ENCODE measurements around the gene OR2L3.
"Not testable (repeated sequence)": the region's sequence is repeated elsewhere in the genome, so short reads cannot be mapped to it uniquely, and the experiment has no call there.

The OR2L3 gene, protein sequence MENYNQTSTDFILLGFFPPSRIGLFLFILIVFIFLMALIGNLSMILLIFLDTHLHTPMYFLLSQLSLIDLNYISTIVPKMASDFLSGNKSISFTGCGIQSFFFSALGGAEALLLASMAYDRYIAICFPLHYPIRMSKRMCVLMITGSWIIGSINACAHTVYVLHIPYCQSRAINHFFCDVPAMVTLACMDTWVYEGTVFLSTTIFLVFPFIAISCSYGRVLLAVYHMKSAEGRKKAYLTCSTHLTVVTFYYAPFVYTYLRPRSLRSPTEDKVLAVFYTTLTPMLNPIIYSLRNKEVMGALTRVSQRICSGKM
- 0 to 0.18 (median 0) reads per million in 4 experiments for total RNA-seq

DNA sequence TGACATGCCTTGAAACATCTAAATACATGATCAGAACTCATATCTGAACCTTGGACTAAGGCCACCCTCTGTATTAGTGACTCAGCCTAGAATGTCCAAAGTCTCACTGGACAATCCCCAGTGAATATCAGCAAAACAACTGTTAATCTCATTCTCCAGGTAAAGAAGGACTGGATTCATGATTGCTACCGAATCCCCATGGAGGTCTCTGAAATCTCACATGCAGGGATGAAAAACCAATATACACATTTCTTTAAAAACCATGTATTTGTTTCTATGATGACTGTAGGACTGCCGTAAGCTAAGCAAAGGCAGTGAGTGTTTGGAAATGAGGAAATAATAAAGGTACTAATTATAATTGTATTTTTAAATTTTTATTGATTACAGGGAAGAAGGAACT, at the start of gene OR2L3:
Gene OR2L3 (plus strand): TSS at position 301 of the 400 bp plus-strand sequence. CDS start 13,846 bp downstream, outside the sequence.
- no peak for DNase-seq

DNA sequence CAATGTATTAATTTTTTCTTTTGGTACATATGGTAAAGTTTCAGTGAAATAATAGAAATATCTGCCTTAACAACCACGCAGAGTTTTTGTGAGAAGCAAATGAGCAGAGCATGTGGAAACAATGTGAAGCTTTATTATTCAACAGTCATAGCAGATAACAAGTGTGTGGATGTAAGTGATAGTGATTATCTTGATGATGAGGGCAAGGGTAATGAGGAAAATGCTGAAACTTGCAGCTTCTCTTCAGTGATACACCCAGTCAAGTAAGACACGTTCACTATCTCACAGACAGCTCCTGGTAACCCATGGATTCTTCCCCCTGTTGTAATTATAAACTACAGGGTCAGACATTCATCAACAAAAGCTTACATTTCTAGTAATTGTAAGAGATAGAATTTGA, 47.8 kb upstream of the OR2L3 start:
- no peak for DNase-seq

DNA sequence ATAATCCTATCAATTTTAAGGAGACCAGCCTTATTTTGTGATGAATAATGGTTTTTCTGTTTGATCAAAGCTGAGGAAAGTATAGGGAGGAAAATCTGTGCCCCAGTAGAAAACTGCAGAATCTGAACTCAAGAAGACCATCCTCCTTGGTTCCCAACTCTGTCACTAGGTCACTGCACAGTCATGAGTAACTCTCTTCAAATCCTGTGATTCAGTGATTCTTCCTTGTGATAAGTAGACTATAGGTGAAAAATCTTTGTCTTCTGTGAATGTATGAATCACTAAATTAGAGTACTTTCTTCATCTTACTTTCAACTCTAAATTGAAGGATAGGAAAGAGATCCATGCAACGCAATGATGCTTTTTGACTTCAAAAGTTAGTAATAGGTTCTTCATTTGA, 46.5 kb upstream of the OR2L3 start:
- DNase-seq = no peak

DNA sequence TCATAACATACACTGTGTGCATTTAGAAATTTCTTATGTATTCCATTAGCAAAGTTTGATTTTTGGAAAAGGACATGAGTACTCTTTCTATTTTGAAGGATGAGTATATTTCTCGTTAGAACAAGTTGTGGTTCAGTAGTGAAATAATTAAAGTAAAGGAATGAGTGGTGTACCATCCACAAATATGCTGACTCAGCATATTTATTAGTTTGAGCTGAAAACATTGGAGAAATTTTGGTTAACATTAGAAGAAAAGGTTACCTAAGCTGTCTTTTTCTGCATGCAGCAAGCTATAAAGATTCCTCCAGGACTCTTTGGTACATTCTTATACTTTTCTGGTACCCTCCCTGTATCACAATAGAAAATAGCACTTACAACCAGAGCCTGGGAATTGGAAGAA, 38.9 kb upstream of the OR2L3 start:
- no peak for DNase-seq

DNA sequence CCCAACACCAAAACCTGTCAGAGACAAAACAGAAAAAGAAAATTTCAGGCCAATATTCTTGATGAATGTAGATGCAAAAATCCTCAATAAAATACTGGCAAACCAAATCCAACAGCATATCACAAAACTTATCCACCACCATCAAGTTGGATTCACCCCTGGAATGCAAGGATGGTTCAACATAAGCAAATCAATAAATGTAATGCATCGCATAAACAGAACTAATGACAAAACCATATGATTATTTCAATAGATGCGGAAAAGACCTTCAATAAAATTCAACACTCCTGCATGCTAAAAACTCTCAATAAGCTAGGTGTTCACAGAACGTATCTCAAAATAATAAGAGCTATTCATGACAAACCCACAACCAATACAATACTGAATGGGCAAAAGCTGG, 37.0 kb upstream of the OR2L3 start:
- DNase-seq = no peak

DNA sequence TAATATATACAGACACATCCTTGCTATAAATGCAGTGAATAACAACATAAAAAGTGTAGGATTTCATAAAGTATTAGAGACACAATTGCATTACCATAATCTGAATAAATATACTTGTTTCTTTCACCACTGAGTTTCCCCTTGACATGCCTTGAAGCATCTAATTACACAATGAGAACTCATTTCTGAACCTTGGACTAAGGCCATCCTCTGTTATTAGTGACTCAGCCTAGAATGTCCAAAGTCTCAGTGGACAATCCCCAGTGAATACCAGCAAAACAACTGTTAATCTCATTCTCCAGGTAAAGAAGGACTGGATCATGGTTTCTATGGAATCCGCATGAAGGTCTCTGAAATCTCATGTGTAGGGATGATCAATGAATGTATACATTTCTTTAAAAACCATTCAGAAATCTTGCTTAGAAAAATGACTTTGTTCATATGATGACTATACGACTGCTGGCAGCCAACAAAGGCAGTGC, 33.4 kb upstream of the OR2L3 start, which contains the start of gene OR2L5:
Gene OR2L5 (plus strand): TSS at position 432 of the 482 bp plus-strand sequence. CDS start 8,288 bp downstream, outside the sequence.
- no peak for DNase-seq

DNA sequence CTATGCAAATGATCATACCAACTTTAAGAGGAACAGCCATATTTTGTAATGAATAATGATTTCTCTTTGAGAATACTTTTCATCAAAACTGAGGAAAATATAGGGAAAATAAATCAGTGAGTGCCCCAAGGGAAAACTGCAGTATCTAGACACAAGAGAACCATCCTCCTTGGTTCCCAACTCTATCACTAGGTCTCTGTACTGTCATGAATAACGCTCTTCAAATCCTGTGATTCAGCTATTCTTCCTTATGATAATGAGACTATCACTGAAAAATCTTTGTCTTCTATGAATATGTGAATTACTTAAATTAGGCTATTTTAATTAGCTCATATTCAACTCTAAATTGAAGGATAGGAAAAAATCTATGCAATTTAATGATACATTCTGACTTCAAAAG, 30.8 kb upstream of the OR2L3 start:
- no peak for DNase-seq

DNA sequence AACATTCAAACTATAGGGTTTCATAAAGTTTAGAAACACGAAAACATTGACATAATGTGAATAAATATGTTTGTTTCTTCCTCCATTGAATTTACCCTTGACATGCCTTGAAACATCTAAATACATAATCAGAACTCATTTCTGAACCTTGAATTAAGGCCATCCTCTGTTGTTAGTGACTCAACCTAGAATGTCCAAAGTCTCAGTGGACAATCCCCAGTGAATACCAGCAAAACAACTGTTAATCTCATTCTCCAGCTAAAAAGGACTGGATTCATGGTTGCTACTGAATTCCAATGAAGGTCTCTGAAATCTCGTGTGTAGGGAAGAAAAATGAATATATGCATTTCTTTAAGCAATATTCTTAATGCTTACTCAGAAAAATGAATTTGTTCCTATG, 16.9 kb upstream of the OR2L3 start, which contains the start of gene OR2L2:
Gene OR2L2 (plus strand): TSS at position 301 of the 400 bp plus-strand sequence. CDS start 8,198 bp downstream, outside the sequence.
- no peak for DNase-seq

DNA sequence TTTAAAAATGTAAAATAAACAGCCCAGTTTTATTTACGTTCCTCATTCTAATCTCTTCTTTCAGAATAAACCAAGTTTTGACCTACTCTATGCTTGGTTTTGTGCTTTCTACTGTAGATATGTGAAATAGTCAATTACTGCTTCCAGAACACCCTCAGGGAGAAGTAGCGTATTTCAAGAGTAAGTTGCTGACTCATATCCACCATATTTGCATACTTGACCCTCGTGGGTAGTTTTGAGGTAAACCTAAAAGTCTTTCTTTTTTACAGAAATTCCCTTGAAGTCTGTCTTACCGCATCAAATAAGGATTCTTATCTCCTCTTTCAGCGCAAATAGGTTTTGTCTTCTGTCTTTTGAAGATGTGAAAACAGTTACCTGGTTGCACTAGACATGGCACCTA, 1.4 kb upstream of the OR2L3 start:
- no peak for DNase-seq

DNA sequence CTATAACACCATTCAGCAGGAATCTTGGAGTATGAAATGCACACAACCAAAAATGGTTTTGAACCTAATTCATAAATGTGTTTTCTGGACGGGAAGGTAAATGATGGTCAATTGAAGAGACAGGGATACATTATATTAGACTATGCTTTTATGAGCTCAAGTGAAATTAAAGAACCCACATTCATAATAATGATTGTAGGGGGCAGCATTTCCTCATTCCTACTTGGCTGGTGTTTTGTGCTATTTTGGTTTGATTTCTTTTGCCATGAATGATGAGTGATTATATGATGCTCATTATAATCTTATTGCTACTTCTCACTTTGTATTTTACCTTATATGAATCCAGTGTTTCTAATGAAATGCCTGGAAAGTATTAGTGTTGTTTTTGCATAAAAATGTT, 372 bp downstream of the OR2L3 start:
- DNase-seq = no peak

DNA sequence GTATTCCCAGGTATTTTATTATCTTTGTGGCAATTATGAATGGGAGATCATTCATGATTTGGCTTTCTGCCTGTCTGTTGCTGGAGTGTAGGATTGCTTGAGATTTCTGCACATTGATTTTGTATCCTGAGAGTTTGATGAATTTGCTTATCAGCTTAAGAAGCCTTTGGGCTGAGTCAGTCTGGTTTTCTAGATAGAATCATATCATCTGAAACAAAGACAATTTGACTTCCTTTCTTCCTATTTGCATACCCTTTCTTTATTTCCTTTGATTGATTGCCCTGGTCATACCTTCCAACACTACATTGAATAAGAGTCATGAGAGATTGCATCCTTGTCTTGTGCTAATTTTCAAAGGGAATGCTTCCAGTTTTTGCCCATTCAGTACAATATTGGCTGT, 8.0 kb downstream of the OR2L3 start:
- DNase-seq = no peak

DNA sequence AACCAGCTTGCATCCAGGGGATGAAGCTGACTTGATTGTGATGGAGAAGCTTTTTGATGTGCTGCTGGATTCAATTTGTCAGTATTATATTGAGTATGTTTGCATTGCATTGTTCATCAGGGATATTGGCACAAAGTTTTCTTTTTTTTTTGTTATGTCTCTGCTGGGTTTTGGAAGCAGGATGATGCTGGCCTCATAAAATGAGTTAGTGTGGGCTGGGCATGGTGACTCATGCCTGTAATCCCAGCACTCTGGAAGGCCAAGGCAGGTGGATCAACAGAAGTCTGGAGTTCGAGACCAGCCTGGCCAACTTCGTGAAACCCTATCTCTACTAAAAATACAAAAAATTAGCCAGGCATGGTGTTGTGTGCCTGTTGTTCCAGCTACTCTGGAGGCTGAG, 8.6 kb downstream of the OR2L3 start:
- no peak for DNase-seq

DNA sequence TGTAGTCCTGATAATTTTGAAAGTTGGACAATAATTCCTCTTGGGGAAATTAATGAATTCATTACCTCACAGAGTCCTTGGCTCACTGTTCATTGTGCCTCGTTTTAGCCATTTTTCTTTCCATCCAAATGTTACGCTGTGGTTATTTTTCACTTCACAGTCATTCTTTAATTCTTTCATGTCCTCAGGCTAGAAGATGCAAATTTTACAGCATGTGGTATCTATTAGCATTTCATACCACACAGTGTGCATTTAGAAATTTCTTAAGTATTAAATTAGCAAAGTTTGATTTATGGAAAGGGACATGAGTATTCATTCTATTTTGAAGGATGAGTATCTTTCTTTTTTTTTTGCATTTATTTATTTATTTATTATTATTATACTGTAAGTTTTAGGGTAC, 18.4 kb downstream of the OR2L3 start:
- no peak for DNase-seq

DNA sequence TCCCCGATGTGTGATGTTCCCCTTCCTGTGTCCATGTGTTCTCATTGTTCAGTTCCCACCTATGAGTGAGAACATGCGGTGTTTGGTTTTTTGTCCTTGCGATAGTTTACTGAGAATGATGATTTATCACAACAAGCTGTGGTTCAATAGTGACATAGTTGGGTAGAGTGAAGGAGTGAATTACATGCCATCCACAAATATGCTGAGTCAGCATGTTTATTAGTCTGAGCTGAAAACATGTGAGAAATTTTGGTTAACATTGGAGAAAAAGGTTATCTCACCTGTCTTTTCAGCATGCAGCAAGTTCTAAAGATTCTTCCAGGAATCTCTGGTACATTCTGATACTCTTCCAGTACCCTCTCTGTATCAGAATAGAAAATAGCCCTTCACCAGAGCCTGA, 19.0 kb downstream of the OR2L3 start:
- DNase-seq = no peak

DNA sequence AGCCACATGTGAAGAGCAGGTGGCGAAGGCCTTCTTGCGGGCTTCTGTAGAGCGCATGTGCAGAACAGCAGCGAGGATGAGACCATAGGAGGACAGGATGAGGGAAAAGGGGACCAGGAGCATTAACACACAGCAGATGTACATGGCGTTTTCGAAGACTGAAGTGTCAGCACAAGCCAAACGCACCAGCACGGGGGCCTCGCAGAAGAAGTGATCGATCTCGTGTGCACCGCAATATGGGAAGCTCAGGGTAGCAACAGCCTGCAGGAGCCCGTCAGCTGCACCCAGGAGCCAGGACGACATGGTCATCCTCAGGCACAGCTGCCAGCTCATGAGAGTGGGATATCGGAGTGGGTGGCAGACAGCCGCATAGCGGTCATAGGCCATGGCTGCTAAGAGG, 37.2 kb downstream of the OR2L3 start:
- not testable (repeated sequence) for DNase-seq

DNA sequence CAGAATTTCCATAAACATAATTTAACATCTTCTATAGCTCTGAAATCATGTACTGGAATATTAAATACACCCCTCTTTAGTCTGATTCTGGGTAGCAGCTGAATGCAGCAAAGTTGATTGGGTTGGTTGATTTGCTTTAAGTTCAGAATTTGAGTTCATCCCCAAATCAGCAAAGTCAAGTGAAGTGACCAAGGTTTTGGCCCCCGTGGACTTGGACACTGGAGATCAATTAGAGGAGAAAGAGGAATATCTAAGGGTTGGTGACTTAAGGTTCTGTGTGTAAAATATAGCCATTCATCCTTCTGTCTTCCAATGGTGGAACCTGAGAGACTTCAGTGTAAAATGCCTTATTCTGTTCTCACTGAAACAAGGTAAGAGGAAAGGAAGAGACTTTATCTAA, 48.2 kb downstream of the OR2L3 start, which contains the start of gene OR2L13:
Gene OR2L13 (plus strand): TSS at position 301 of the 400 bp plus-strand sequence. CDS start 4,192 bp downstream, outside the sequence.
- DNase-seq = no peak

DNA sequence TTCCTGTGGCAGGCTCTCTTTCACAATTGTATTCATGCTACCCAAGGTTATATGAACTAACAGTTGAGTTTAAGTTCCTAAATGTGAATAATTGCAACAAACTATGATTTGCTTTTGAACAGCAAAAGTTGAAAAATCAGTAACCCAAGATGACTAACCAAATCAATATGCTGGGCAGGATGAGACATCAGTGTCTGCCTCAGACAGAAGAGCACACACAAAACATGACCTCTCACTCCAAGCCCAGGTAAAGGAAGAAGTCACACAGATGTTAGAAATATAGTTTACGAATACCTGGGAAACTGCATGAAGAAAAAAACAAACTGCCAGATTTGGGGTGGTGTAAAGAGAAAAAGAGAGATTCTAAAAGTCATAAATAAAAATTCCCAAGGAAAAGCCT, 51.9 kb downstream of the OR2L3 start:
- no peak for DNase-seq

DNA sequence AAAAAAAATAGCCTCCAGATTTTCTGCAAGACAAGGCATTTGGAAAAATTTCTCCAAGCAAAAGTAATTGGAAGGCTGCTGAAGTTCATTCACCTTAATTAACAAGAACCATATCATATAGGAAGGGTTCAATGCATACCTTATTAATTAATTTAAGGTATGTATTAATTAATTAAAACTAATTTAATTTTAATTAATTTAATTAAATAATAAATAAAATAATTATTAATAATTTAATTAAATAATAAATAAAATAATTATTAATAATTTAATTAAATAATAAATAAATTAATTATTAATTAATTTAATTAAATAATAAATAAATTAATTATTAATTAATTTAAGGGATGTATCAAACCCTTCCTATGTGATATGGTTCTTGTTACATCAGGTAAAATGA, 56.2 kb downstream of the OR2L3 start:
- no peak for DNase-seq

DNA sequence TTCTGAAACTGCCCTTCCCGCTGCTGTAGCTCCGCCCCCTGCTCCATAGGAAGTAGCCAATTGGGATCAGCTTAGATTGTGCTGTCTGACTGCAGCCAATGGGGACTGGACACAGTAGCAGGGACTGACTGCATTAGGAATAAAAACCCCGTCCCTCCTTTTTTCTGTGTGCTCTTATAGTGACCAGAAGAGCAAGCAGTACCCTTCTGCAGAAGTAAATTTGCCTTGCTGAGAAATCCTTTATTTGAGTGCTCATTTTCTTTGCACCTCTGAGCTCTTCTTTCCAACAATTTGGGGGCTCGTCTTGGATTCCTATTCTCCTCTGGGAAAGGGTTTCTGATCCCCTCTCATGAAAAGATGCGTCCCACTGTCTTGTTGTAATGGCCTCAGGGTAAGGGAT, 64.5 kb downstream of the OR2L3 start:
- no peak for DNase-seq
